Uterus (tissue), 4 donors: ENCODE data around the gene COL8A1. TPM values are rescaled to one million over a fixed set of nuclear protein-coding genes. Genes with fewer than 3 reads are reported as not detected.

Experiments
- DNase-seq, 2 donors: peaks; one replicate each; pipeline ENCODE4 v3.0.0-alpha.2; 2019 to 2020
- H3K27ac ChIP-seq, 2 donors: fragments of 200-600 bp; sonication (generic); 1 replicate in 1 of 2; 2 replicates in 1 of 2; pipeline ENCODE4 v1.5.1; 2016 to 2018
- H3K27me3 ChIP-seq, 2 donors: fragments of 200-600 bp; sonication (generic); one replicate each; pipeline ENCODE4 v1.5.1; 2018 to 2019; ENCODE audit warnings: control low read depth in 1 of 2
- H3K36me3 ChIP-seq, 2 donors: fragments of 200-600 bp; sonication (generic); one replicate each; pipeline ENCODE4 v1.5.1; 2019; ENCODE audit warnings: control low read depth in 1 of 2
- H3K4me1 ChIP-seq, 2 donors: fragments of 200-600 bp; sonication (generic); one replicate each; pipeline ENCODE4 v1.5.1; 2018 to 2019; ENCODE audit warnings: control low read depth in 1 of 2
- H3K4me3 ChIP-seq, 2 donors: fragments of 200-600 bp; sonication (generic); 1 replicate in 1 of 2; 2 replicates in 1 of 2; pipeline ENCODE4 v1.5.1; 2018 to 2019; ENCODE audit warnings: mild to moderate bottlenecking in 1 of 2
- H3K9me3 ChIP-seq, 2 donors: fragments of 200-600 bp; sonication (generic); one replicate each; pipeline ENCODE4 v1.5.1; 2019; ENCODE audit warnings: control low read depth in 1 of 2
- POLR2A ChIP-seq, 2 donors: fragments of 450-650 bp; IDR thresholded peaks; one replicate each; pipeline ENCODE4 v1.6.1; 2016; ENCODE audit warnings: antibody characterized with exemption in 2 of 2, mild to moderate bottlenecking in 1 of 2, moderate library complexity in 1 of 2
- intact Hi-C: fragments of 100-400 bp; cut with DNase I; formaldehyde crosslinking; loops from one replicate; pipeline ENCODE4 v1.15.1; 2023; ENCODE audit warnings: low total_unique reads
- total RNA-seq, 4 donors: library from RNA; depleted of rRNA in 3 of 4; stranded (reverse); fragments of >200 nt in 3 of 4; gene quantifications; one replicate each; pipeline versions ENCODE4 v1.1.0 to v1.2.4, GENCODE V29; 2014 to 2023
- TF ChIP-seq, protein P1 (sequence below), 4 experiments: fragments of 200-600 bp in 2 of 4; fragments of 450-650 bp in 2 of 4; sonication (generic) in 2 of 4; IDR thresholded peaks; one replicate each; pipeline ENCODE4 v1.5.1; 2016 to 2019; ENCODE audit warnings: antibody characterized with exemption in 4 of 4, mild to moderate bottlenecking in 2 of 4, moderate library complexity in 1 of 4
- donor health status: DM: yes; HTN: yes; CAD: no.

The COL8A1 gene
- total RNA-seq, 4 donors from 2014 or later, result 2.6 to 30.9 (median 18.0) TPM

- TF ChIP-seq, protein P1, sequence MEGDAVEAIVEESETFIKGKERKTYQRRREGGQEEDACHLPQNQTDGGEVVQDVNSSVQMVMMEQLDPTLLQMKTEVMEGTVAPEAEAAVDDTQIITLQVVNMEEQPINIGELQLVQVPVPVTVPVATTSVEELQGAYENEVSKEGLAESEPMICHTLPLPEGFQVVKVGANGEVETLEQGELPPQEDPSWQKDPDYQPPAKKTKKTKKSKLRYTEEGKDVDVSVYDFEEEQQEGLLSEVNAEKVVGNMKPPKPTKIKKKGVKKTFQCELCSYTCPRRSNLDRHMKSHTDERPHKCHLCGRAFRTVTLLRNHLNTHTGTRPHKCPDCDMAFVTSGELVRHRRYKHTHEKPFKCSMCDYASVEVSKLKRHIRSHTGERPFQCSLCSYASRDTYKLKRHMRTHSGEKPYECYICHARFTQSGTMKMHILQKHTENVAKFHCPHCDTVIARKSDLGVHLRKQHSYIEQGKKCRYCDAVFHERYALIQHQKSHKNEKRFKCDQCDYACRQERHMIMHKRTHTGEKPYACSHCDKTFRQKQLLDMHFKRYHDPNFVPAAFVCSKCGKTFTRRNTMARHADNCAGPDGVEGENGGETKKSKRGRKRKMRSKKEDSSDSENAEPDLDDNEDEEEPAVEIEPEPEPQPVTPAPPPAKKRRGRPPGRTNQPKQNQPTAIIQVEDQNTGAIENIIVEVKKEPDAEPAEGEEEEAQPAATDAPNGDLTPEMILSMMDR (IDR thresholded peaks at IDR 0.05), result no peak
- no peak for TF ChIP-seq POLR2A (IDR thresholded peaks at IDR 0.05)
- no peaks in the 10 kb centered on the region for H3K9me3 ChIP-seq
- intact Hi-C loops, result no loop called here
- no peak overlapping the region for H3K27ac ChIP-seq
- H3K36me3 ChIP-seq, result no peaks in the 10 kb centered on the region
- H3K27me3 ChIP-seq, result no peaks in the 10 kb centered on the region
- H3K4me1 ChIP-seq, result no peaks in the 10 kb centered on the region
- no peak for DNase-seq
- no peak overlapping the region for H3K4me3 ChIP-seq
These were observed 13.2 kb upstream of the COL8A1 start for GRCh38 chr3:99625237-99625622.

- Histone ChIP-seq H3K27ac (no peak overlapping the region), H3K9me3 (no peaks in the 10 kb centered on the region), H3K36me3 (no peaks in the 10 kb centered on the region), H3K4me3 (no peak overlapping the region), H3K4me1 (no peaks in the 10 kb centered on the region), H3K27me3 (no peaks in the 10 kb centered on the region)
- no peak for TF ChIP-seq POLR2A (IDR thresholded peaks at IDR 0.05)
- TF ChIP-seq, protein P1 (IDR thresholded peaks at IDR 0.05), result no peak
- intact Hi-C loops, result no loop called here
- no peak for DNase-seq
These were observed 12.6 kb upstream of the COL8A1 start for GRCh38 chr3:99625643-99626416.

- H3K36me3 ChIP-seq, result no peaks in the 10 kb centered on the region
These were observed 12.0 kb upstream of the COL8A1 start for GRCh38 chr3:99626417-99626788.

GRCh38 chr3:99627062-99627826, 11.2 kb upstream of the COL8A1 start:
- no peak overlapping the region for H3K4me3 ChIP-seq
- H3K27me3 ChIP-seq, result no peaks in the 10 kb centered on the region
- TF ChIP-seq POLR2A (IDR thresholded peaks at IDR 0.05), result no peak
- TF ChIP-seq, protein P1 (IDR thresholded peaks at IDR 0.05), result no peak
- intact Hi-C loops, result no loop called here
- H3K9me3 ChIP-seq, result no peaks in the 10 kb centered on the region
- H3K36me3 ChIP-seq, result no peaks in the 10 kb centered on the region
- H3K4me1 ChIP-seq, result no peaks in the 10 kb centered on the region
- DNase-seq, result no peak
- H3K27ac ChIP-seq, result no peak overlapping the region

More at GRCh38 chr3:99626417-99626788, 12.0 kb upstream of the COL8A1 start:
- Histone ChIP-seq H3K27me3 (no peaks in the 10 kb centered on the region), H3K27ac (no peak overlapping the region), H3K9me3 (no peaks in the 10 kb centered on the region), H3K4me1 (no peaks in the 10 kb centered on the region), H3K4me3 (no peak overlapping the region)
- no peak for TF ChIP-seq POLR2A (IDR thresholded peaks at IDR 0.05)
- TF ChIP-seq, protein P1 (IDR thresholded peaks at IDR 0.05), result no peak
- DNase-seq, result no peak
- intact Hi-C loops, result no loop called here

DNA sequence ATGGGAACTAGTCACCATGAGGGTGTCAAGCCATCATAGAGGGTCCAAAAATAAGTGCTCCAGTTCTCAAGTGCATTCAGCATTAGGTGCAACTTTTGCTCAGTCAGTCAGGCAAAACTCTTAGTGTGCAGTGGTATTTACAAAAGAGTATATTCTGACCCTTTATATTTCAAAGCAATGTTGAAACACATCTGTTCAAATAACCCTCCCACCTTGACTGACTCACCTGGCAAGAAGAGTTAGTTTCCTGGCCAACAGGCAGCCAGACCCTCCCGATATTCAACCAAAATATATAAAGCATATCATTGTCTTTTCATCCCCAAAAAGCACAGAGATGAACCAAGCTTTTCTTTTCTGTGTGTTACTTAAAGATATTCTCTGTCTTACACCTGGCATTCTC, 7.6 kb upstream of the COL8A1 start:
- H3K9me3 ChIP-seq, result no peaks in the 10 kb centered on the region
- TF ChIP-seq, protein P1 (IDR thresholded peaks at IDR 0.05), result no peak
- no peak for TF ChIP-seq POLR2A (IDR thresholded peaks at IDR 0.05)
- no peak overlapping the region for H3K27ac ChIP-seq
- H3K36me3 ChIP-seq, result no peaks in the 10 kb centered on the region
- no peak overlapping the region for H3K4me3 ChIP-seq
- DNase-seq, result no peak
- H3K4me1 ChIP-seq, result no peaks in the 10 kb centered on the region
- intact Hi-C loops, result no loop called here
- H3K27me3 ChIP-seq, result no peaks in the 10 kb centered on the region
